Activated gamma-delta T cell (primary cell): Measurements from ENCODE around the gene AHCYL2.
"Not testable (repeated sequence)": the region's sequence is repeated elsewhere in the genome, so short reads cannot be mapped to it uniquely, and the experiment has no call there.

Source experiments
- DNase-seq: peaks from one replicate; lab custom pipeline; 2025; lab: John Stamatoyannopoulos, UW

Gene AHCYL2

GRCh38 chr7:129244220-129244619 lies 19.4 kb downstream of the AHCYL2 start:
- no peak for DNase-seq

GRCh38 chr7:129245533-129245932 lies 20.7 kb downstream of the AHCYL2 start:
- DNase-seq = no peak

- no peak for DNase-seq
These were observed 22.3 kb downstream of the AHCYL2 start for GRCh38 chr7:129247087-129247486.

- DNase-seq = no peak
These were observed 27.3 kb downstream of the AHCYL2 start for GRCh38 chr7:129252128-129252527.

GRCh38 chr7:129252603-129253002 lies 27.8 kb downstream of the AHCYL2 start:
- not testable (repeated sequence) for DNase-seq

- DNase-seq = no peak
These were observed 31.0 kb downstream of the AHCYL2 start for GRCh38 chr7:129255800-129256199.

GRCh38 chr7:129256221-129256620 lies 31.4 kb downstream of the AHCYL2 start:
- no peak for DNase-seq

- no peak for DNase-seq
These were observed 32.3 kb downstream of the AHCYL2 start for GRCh38 chr7:129257168-129257567.

- no peak for DNase-seq
These were observed 34.0 kb downstream of the AHCYL2 start for GRCh38 chr7:129258649-129259389.

- DNase-seq = no peak
These were observed 37.5 kb downstream of the AHCYL2 start for GRCh38 chr7:129262324-129262723.

- DNase-seq = no peak
These were observed 38.3 kb downstream of the AHCYL2 start for GRCh38 chr7:129263168-129263567.

- no peak for DNase-seq
These were observed 39.7 kb downstream of the AHCYL2 start for GRCh38 chr7:129264534-129264933.

GRCh38 chr7:129265328-129265727 lies 40.5 kb downstream of the AHCYL2 start:
- DNase-seq = no peak

- no peak for DNase-seq
These were observed 41.4 kb downstream of the AHCYL2 start for GRCh38 chr7:129266181-129266580.

- no peak for DNase-seq
These were observed 45.2 kb downstream of the AHCYL2 start for GRCh38 chr7:129270077-129270476.

- DNase-seq = no peak
These were observed 46.9 kb downstream of the AHCYL2 start for GRCh38 chr7:129271500-129272355.

- DNase-seq = no peak
These were observed 49.1 kb downstream of the AHCYL2 start for GRCh38 chr7:129273936-129274335.

GRCh38 chr7:129277629-129278028 lies 52.8 kb downstream of the AHCYL2 start:
- DNase-seq = no peak

GRCh38 chr7:129278688-129279087 lies 53.9 kb downstream of the AHCYL2 start:
- no peak for DNase-seq

GRCh38 chr7:129279757-129280156 lies 54.9 kb downstream of the AHCYL2 start:
- DNase-seq = no peak

GRCh38 chr7:129281163-129281562 lies 56.3 kb downstream of the AHCYL2 start:
- no peak for DNase-seq

- no peak for DNase-seq
These were observed 58.0 kb downstream of the AHCYL2 start for GRCh38 chr7:129282865-129283264.

GRCh38 chr7:129283936-129284335 lies 59.1 kb downstream of the AHCYL2 start:
- no peak for DNase-seq
